GM19372 (cell line): ENCODE data around the gene STARD7.
"Not testable (repeated sequence)": the region's sequence is repeated elsewhere in the genome, so short reads cannot be mapped to it uniquely, and the experiment has no call there.

Experiments used
- ATAC-seq: cut with Tn5 transposase; IDR thresholded peaks from one replicate; pipeline ENCODE4 v1.9.1; 2021; ENCODE audit warnings: mild to moderate bottlenecking, low read depth, moderate library complexity; ENCODE audit not compliant: unreplicated experiment

The STARD7 gene

DNA sequence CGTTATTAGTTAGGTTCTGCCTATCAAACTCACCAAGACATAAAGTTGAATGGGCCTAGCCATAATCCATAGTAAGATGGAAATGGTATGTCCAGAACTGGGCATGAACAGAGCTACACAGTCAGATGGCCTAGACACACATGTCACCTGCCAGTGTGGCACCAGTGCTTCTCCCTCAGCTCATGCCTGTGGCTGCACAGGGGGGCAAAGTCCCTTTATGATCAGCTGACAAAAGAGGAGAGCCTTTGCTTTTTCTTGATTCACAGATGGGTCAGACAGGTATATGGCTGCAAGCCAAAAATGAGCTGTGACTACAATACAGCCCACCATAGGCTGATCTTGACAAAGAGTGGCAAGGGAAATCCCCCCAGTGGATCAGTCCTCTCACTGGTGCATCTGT lies 28.3 kb upstream of the STARD7 start:
- no peak for ATAC-seq

DNA sequence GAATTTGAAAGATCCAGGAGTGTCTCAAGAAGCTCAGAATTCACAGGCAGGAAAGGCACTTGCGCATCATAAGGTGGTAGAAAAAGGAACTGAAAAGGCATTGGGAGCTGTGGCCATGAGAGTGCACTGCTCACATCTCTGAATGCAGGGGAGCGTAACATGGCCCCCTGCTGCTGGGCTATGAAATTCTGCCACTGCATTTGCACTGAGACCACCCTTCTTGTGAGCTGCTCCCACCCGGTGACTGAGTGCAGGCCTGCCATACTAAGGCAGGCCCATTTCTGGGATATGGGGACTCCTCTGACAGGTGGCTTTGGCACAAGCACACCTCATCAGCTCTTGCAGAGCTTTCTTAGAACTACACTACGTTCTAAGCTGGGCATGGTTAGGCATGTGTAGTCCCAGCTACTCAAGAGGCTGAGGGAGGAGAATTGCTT lies 25.3 kb upstream of the STARD7 start:
- ATAC-seq = peak; percentile 81

DNA sequence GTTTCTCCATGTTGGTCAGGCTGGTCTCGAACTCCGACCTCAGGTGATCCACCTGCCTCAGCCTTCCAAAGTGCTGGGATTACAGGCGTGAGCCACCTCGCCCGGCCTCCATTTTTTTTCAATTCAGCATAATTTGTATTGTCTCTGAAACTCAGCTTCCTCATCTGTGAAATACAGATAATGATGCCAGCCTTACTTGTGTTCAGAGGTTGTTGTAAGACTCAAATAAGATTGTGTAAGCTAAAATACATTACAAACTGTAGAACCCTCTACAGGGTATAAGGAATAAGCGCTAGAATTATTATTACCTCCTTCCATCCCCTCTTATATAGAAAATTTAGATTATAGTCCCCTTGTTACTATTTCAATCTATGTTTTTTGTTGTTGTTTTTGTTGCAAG lies 24.8 kb upstream of the STARD7 start:
- ATAC-seq = no peak

DNA sequence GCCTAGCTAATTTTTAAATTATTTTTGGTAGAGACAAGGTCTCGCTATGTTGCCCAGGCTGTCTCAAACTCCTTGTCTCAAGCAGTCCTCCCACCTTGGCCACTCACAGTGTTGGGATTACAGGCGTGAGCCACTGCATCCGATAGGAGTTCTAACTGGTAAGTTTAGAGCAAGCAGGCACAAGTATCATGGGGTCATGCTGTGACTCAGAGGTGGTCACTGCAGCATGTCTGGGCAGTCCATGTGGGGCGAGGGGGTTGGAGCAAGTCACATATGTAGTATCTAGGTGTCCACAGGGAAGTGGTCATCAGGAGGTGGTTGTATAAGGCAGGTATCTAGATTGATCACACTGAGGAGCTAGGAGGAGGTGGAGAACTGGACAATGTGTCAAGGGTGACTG lies 22.7 kb upstream of the STARD7 start:
- ATAC-seq = no peak

DNA sequence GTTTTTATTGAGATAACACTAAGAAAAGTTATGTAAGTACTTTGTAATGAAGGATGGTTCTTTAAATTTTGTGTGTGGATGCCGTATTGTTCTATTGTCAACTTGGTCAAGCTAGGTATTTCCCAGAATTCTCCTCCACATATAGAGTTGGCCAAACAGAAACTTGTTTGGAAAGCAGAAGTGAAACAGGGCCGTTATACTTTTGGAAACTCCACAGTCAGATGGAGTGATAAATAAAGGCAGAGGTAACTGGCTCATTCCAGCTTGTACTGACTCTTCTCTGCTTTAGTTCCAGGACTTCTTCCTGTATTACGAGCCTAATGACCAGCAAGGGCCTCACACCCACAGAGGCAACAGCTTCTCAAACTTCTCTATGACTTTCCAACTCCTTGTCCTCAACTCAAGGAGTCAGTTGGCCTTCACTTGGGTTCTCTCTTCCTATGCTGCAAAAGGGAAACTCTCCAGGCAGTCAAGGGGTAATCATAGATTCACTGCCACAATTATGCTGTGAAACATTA lies 16.4 kb upstream of the STARD7 start:
- ATAC-seq = peak; percentile 87

DNA sequence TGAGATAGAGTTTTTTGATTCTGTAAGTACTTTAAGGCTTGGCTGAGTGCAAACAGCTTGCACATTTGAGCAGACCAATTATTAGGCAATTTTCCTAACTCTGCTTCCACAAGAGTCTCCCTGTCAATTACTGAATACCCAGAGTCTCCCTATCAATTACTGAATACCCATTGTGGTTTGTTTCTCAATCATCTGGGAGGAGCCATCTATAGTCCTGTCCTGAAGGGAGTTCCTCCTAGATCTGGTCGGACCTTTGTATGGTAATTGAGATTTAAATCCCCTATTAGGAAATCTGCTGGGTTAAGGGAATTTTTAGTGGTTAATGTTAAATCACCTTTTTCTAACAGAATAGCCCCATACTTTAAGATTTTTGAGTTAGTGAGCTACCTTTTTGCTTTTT lies 12.5 kb upstream of the STARD7 start:
- ATAC-seq = not testable (repeated sequence)

DNA sequence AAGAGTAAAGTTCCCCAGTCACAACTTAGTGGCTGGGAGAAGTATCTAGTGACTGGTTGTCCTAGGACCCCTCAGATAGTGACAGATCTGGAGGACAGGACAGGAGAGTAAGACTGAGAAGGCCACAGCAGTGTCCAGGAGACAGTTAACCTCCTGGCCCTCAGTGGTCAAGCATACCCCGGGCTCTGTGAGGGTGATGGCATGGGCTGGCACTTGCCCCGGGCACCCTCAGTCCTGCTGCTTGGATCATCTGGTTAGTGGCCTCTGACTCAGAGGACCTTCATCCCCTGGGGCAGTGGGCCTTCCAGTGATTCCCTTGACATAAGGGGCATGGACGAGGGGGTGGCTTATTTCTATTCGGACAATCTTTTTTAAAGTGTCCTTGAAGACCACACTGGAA lies 11.3 kb upstream of the STARD7 start:
- ATAC-seq = not testable (repeated sequence)

DNA sequence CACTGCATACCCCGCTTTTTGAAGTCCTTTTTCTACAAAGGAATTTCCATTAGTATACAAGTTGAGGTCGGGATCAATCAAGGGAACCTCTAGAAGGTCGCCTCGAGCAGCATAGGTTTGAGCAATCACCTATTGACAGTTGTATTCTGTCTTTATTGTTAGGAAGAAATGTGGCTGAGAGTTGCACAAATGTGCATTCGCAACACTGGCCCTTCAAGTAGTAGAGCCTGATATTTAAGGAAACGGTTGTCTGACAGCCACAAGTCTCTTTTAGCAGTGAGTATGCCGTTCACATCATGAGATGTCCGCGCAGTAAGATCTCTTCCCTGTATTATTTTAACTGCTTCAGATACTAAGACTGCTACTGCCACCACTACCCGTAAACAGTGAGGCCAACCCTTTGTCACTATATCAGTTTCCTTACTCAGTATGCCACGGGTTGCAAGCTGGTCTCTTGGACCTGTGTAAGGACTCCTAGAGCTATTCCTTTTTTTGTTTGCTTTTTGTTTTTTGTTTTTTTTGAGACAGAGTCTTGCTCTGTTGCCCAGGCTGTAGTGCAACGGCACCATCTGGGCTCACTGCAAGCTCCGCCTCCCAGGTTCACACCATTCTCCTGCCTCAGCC lies 10.0 kb upstream of the STARD7 start:
- ATAC-seq = no peak

DNA sequence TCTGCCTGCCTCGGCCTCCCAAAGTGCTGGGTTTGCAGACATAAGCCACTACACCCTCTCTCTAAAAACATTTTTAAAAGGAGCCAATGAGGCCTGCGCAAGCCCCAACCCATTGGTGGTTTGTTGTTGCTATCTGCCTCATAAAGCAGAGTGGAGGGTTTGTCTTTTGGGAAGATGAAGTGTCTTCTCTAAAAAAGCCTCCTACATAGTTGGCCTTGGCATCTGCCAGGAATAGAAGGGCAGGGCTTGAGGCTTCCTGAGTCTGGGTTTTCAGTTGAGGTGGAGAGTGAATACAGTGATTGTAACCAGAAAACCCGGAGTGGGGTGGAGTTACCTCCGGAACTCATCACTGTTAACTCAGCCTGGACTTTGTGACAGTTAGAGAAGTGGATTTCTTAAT lies 5.9 kb upstream of the STARD7 start:
- ATAC-seq = no peak

DNA sequence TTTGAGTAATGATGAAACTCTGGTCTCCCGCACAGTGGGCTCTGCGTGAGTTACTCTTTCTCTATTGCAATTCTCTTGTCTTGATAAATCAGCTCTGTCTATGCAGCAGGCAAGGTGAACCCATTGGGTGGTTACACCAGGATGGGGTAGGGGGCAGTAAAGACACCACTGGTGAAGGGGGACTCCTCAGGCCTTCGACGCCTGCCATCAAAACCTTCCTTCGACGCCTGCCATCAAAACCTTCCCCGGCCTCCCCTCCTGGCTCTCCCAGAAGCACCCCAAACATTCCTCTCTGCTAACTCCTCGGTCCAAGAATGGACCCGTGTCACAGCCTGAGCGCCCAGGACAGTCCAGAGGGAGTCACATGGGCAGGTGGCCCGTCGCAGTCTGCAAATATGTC lies 4.8 kb upstream of the STARD7 start:
- no peak for ATAC-seq

DNA sequence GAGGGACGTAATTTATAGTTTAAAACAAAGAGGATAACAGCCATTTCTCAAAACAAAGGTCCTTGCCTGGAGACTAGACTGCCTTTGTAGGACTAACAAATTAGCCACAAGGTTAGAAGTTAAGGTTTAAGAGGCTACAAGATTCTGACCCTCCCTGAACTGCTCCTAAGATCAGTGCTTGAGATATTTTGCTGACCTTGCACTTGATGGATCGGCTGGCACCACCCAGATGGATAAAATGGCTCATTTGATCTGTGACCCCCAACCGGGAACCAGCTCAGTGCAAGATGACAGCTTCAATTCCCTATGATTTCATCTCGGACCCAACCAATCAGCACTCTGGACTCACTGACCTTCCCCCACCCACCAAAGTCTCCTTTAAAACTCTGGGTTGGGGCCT lies 3.7 kb upstream of the STARD7 start:
- no peak for ATAC-seq

DNA sequence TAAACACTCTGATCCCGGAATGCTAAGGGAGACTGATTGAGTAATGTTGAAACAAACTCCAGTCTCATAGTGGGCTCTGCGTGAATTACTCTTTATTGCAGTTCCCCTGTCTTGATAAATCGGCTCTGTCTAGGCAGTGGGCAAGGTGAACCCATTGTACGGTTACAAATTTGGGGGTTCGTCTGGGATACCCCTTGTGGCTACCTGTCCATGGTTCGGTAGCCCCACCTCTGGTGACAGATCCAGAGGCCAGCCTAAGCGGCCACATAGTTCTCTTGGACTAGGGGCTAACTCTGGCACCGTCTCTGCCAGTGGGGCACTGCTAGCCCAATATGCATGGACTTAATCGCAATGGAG lies 1.1 kb upstream of the STARD7 start:
- ATAC-seq = no peak

DNA sequence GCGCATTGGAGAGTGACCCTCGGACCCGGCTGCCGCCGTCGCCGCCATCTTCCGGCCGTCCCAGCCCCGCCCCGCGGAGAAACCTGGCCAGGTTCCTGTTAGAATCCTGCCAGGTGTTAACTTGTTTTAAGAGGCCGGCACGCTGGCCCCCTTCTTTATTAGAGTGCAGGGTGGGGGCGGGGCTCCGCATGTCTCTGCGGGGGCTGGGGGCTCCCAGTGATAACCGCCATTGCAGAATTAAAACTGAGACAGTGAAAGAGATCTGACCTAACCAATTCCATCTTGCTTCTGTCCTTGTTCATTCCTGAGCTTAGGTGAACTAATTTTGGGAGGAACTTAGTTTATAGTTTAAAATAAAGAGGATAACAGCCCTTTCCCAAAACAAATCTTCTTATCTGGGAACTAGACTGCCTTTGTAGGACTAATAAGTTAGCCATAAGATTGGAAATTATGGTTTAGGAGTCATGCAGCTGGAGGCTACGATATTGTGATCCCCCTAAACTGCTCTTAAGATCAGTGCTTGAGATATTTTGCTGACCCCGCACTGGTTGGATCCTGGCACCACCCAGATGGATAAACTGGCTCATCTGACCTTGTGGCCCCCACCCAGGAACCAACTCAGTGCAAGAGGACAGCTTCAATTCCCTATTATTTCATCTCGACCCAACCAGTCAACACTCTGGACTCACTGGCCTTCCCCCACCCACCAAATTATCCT lies 543 bp upstream of the STARD7 start:
- ATAC-seq = no peak

DNA sequence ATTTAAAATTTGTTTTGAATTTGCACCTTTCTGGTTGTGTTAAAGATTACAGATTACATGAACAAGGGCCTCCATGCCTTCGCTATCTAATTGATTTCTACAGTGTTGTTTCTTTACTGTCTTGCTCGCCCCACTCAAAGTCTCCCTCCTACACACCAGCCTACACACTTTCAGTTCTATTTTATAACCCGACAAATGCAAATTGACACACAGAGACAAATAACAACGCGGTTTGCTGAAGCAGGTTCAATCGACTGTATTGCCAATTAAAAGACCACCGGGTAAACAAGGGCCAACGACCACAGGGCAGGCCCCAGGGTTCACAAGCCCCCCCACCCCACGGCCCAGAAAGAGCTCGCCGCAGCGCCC lies 869 bp downstream of the STARD7 start:
- ATAC-seq = no peak

DNA sequence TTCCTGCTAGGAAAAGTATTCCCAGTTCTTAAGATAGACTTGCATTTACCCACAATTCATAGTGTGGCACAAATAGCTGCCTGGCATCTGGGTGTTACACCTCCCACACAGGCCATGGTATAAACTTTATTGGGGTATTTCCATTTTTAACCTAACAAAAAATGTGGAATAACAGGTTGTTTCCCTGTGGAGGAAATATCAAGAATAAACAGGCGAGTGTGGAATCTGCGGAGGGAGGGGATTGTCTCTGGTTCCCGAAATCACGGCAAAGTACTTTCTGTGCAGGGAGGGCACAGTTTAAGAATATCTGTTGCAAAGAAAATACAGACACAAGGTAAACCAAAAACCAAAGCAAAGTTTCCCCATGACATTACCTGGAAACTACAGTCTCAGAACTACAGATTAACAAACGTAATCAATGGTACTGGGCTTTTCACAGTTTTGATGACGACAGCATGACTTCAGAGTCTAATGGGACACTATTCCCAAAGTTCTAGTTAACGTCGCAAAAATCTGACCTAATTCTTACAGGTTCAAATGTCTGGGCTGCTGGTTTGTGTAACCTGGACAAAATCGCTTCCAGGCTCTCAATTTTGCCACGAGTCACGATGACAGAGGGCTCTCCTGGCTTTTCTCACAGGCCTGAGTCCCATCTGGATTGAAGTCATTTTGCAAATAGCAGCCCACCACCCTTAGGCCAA lies 1.4 kb downstream of the STARD7 start:
- no peak for ATAC-seq

DNA sequence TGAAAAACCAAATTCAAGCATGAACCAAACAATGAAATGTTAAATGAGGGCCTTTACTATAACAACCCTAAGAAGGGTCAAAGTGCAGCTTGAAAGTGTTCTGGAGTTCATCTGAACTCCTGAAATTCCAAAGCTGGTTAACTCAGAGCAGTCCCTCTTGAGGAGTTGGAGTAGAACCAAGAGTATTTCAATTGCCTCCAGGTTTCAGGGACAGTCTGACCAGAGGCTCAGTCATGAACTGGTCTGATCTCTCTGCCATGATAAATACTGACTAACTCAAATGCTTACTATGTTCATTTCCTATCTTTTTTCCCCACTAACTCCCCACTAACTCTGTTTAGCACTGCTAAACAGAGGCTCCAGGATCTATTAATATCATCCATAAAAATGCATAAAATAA lies 2.7 kb downstream of the STARD7 start:
- ATAC-seq = no peak

DNA sequence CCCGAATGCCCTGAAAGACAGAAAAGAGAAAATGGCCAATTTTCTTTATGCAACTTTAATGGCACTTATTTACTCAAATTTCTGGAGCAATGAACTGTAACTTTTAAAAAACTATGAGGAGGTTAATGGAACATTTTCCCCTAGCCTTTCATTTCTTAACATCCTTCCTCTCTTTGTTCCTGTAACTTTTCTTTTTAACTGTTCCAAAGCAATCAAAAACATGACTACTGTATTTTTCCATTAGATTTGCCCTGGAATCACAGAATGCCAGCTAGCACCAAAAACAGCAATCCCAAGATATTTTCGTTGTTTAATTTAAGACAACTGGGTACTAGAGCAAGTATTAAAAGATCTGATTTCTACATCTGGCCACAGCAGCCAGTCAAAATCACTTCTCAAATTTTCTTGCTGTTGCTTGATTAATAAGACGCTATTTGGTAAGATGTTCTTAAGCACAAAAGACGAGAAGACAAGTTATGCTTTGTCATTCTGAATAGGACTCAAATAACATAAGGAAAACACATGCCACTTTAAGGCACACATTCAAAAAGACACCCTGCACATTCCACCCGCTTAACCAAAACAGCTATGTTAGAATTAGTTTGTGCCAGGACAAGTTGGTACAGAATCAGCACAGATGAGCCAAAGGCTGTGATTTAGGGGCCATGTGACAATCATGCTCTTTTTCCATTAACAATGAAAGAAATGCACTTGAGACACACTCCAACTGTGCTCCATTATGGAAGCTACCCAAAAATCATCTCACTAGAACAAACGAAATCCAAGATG lies 3.6 kb downstream of the STARD7 start:
- ATAC-seq = no peak

DNA sequence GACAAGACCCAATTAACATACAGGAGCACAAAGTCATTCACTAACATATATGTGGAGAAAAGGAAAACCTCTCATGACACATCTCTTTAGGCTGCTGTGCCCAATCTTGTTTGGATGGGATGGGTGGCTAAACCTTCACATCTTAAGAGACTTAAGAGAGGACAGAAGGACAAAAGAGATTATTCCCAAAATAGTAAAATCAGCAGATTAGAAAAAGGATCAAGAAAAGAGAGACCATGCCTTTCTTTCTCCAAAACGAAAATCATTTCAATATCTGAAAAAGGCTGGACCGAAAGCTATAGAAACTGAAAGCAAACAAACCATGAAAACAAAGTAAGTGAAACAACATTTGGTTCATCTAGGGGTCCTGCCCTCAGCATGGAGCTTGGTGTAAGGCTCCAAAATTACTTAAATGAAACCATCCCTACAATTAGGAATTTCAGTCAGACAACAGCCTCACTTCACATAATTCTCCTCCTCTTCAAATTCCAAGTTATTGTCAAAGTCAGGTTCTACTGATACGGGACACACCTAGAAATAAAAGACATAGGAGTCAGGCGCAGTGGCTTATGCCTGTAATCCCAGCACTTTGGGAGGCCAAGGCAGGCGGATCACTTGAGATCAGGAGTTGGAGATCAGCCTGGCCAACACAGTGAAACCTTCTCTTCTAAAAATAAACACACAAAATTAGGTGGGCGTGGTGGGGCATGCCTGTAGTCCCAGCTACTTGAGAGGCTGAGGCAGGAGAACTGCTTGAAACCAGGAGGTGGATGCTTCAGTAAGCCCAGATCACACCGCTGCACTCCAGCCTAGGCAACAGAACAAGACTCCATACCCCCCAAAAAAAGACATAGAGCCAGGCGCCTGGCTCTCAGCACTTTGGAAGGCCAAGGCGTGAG lies 5.2 kb downstream of the STARD7 start:
- ATAC-seq = no peak

DNA sequence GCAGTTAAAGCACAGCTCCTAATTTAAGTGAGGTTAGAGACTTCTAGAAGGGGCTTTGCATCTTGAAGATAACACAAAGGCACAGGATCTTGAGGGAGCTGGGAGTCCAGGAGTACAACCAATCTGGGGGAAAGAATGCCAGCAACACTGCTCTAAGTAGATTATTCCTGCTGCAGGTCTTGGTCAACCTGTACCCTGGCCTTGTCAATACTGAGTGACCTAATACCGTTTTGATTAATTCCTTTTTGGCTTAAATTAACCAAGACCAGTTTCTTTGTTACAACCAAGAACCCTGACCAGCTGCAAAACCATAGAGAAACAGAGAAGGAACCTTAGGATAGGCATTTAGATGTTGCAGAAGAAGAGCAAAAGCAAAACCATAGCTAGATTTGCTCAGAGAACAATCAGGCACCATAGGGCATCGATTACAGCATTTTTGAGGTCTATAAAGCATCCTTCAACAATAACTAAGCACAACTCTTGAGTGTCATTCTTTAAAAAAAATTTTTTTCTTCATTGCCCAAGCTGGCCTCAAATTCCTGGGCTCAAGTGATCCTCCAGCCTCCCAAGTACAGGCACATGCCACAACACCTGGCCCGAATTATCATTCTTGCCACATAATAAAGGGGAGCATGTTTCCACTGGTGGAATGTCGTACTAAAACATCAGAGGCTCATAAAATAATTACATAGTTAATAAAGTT lies 6.3 kb downstream of the STARD7 start:
- no peak for ATAC-seq
